HEK293T (cell line): ENCODE data around the gene SLC9A7.

Source experiments
- CTCF ChIA-PET: fragments of 350-600 bp; formaldehyde crosslinking; extraction: SDS; loops from one replicate; lab custom pipeline; 2021; ENCODE audit warnings: antibody characterized with exemption, inconsistent platforms; lab: Yijun Ruan, JAX
- POLR2A ChIA-PET: fragments of 350-600 bp; formaldehyde crosslinking; extraction: SDS; loops from one replicate; lab custom pipeline; 2020; ENCODE audit warnings: antibody characterized with exemption, inconsistent platforms; lab: Yijun Ruan, JAX
- DNase-seq: peaks from one replicate; pipeline ENCODE4 v3.0.0; 2012; ENCODE audit warnings: mixed read lengths; ENCODE audit errors: extremely low spot score
- ARNT ChIP-seq: fragments of 450-650 bp; IDR thresholded peaks from 2 replicates; pipeline ENCODE4 v1.6.1; 2017; ENCODE audit warnings: mild to moderate bottlenecking
- BHLHE40 ChIP-seq: fragments of 450-650 bp; IDR thresholded peaks from 2 replicates; pipeline ENCODE4 v1.6.1; 2016; ENCODE audit warnings: mild to moderate bottlenecking, moderate library complexity, borderline replicate concordance
- CTBP1 ChIP-seq: fragments of 450-650 bp; IDR thresholded peaks from 2 replicates; pipeline ENCODE4 v1.6.1; 2016; ENCODE audit warnings: borderline replicate concordance
- ELF4 ChIP-seq: fragments of 450-650 bp; IDR thresholded peaks from 2 replicates; pipeline ENCODE4 v1.6.1; 2017; ENCODE audit warnings: antibody characterized with exemption
- FOXA1 ChIP-seq: fragments of 450-650 bp; IDR thresholded peaks from 2 replicates; pipeline ENCODE4 v1.6.1; 2016; ENCODE audit warnings: mild to moderate bottlenecking
- FOXM1 ChIP-seq: fragments of 450-650 bp; IDR thresholded peaks from 2 replicates; pipeline ENCODE4 v1.6.1; 2017; ENCODE audit warnings: mild to moderate bottlenecking, borderline replicate concordance
- L3MBTL2 ChIP-seq: fragments of 450-650 bp; conservative IDR thresholded peaks from 2 replicates; pipeline ENCODE4 v1.6.1; 2016; ENCODE audit warnings: mild to moderate bottlenecking
- LEF1 ChIP-seq: fragments of 450-650 bp; IDR thresholded peaks from 2 replicates; pipeline ENCODE4 v1.6.1; 2017; ENCODE audit warnings: mild to moderate bottlenecking, borderline replicate concordance
- NFRKB ChIP-seq: fragments of 450-650 bp; IDR thresholded peaks from 2 replicates; pipeline ENCODE4 v1.6.1; 2016; ENCODE audit warnings: mild to moderate bottlenecking, moderate library complexity
- PKNOX1 ChIP-seq: fragments of 450-650 bp; IDR thresholded peaks from 2 replicates; pipeline ENCODE4 v1.6.1; 2016
- SP1 ChIP-seq: fragments of 450-650 bp; IDR thresholded peaks from 2 replicates; pipeline ENCODE4 v1.6.1; 2017
- TARDBP ChIP-seq: fragments of 450-650 bp; IDR thresholded peaks from 2 replicates; pipeline ENCODE4 v1.6.1; 2016
- ZNF384 ChIP-seq: fragments of 450-650 bp; IDR thresholded peaks from 2 replicates; pipeline ENCODE4 v1.6.1; 2016

Gene SLC9A7

GRCh38 chrX:46758956-46759644 lies at the start of gene SLC9A7:
TSS of gene SLC9A7 (minus strand) at chrX:46759118. CDS start at chrX:46759029, 89 bp downstream.
- DNase-seq, result peak; percentile 78
- CTCF ChIA-PET, result interaction anchor here (1.0 to 1.8 kb wide), 3 partner anchors 9 to 37 kb away, joined by 4 to 5 read pairs (median 5); no protein-coding TSS in a partner anchor
- TF ChIP-seq L3MBTL2 (0 out of 2 replicates have a peak, but pooled peaks have one; percentile 21), ELF4 (no peak)

GRCh38 chrX:46805270-46805669 lies 46.4 kb upstream of the SLC9A7 start:
- no peak for TF ChIP-seq ELF4
- no peak for TF ChIP-seq PKNOX1
- TF ChIP-seq BHLHE40, result no peak
- no peak for TF ChIP-seq LEF1
- TF ChIP-seq FOXM1, result no peak
- no peak for TF ChIP-seq NFRKB
- TF ChIP-seq ZNF384, result no peak
- TF ChIP-seq TARDBP, result no peak
- TF ChIP-seq FOXA1, result no peak

More at GRCh38 chrX:46758956-46759644, at the start of gene SLC9A7:
- POLR2A ChIA-PET, result interaction anchor here (1.3 to 1.5 kb wide), 2 partner anchors 10 to 37 kb away, joined by 4 to 6 read pairs; no protein-coding TSS in a partner anchor

GRCh38 chrX:46803140-46803539 lies 44.2 kb upstream of the SLC9A7 start:
- TF ChIP-seq FOXM1 (no peak), FOXA1 (no peak), CTBP1 (no peak)
- ChIA-PET POLR2A (no interaction called here), CTCF (no interaction called here)
- no peak for DNase-seq

More at GRCh38 chrX:46805270-46805669, 46.4 kb upstream of the SLC9A7 start:
- DNase-seq, result no peak
- ChIA-PET CTCF (no interaction called here), POLR2A (no interaction called here)

- TF ChIP-seq FOXM1 (no peak), ARNT (no peak), TARDBP (no peak), PKNOX1 (no peak), LEF1 (no peak), FOXA1 (no peak), SP1 (no peak), ZNF384 (no peak)
- ChIA-PET POLR2A (interaction anchor here (1.2 kb wide), 1 partner anchor 38 kb away, joined by 6 read pairs; the partner anchor contains the start of gene SLC9A7), CTCF (interaction anchor here (0.7 to 1.9 kb wide), 6 partner anchors 17 to 143 kb away, joined by 3 to 6 read pairs (median 4); partner anchors contain the start of gene SLC9A7)
- peak; percentile 73 for DNase-seq
Observed at GRCh38 chrX:46796574-46797191, 37.8 kb upstream of the SLC9A7 start.

GRCh38 chrX:46793386-46794143 lies 34.6 kb upstream of the SLC9A7 start:
- TF ChIP-seq BHLHE40 (no peak), ELF4 (no peak), ARNT (no peak), ZNF384 (no peak), NFRKB (no peak), SP1 (no peak), FOXA1 (no peak), TARDBP (no peak)
- ChIA-PET POLR2A (no interaction called here), CTCF (no interaction called here)
- no peak for DNase-seq

- DNase-seq, result no peak
- no peak for TF ChIP-seq LEF1
- no peak for TF ChIP-seq L3MBTL2
- no peak for TF ChIP-seq FOXA1
- no peak for TF ChIP-seq ELF4
- TF ChIP-seq TARDBP, result no peak
- no peak for TF ChIP-seq CTBP1
- TF ChIP-seq ZNF384, result no peak
- TF ChIP-seq BHLHE40, result no peak
- TF ChIP-seq PKNOX1, result no peak
- no peak for TF ChIP-seq FOXM1
- ChIA-PET CTCF (no interaction called here), POLR2A (no interaction called here)
Observed at GRCh38 chrX:46792810-46793188, 33.9 kb upstream of the SLC9A7 start.
